Spinal cord (tissue), 10 donors: ENCODE data around the gene RAB4A. TPM values are rescaled to one million over a fixed set of nuclear protein-coding genes. Genes with fewer than 3 reads are reported as not detected.

Source experiments
- DNase-seq, 6 donors: peaks; one replicate each; pipeline versions ENCODE4 v3.0.0 to v3.0.0-alpha.2; 2013 to 2015; ENCODE audit warnings: low spot score in 6 of 6, low read depth in 4 of 6
- H3K27ac ChIP-seq: one replicate; pipeline ENCODE4 v1.5.1; 2013; ENCODE audit warnings: low read depth, low read length, control low read depth
- H3K27me3 ChIP-seq: one replicate; pipeline ENCODE4 v1.6.1; 2013; ENCODE audit warnings: low read length; ENCODE audit not compliant: control insufficient read depth, insufficient read depth
- H3K36me3 ChIP-seq: one replicate; pipeline ENCODE4 v1.6.1; 2013; ENCODE audit warnings: low read length; ENCODE audit not compliant: control insufficient read depth, insufficient read depth
- H3K4me1 ChIP-seq: one replicate; pipeline ENCODE4 v1.6.1; 2013; ENCODE audit warnings: low read length; ENCODE audit not compliant: control insufficient read depth, insufficient read depth
- H3K4me3 ChIP-seq: one replicate; pipeline ENCODE4 v1.5.1; 2013; ENCODE audit warnings: low read depth, low read length, control low read depth
- H3K9me3 ChIP-seq: one replicate; pipeline ENCODE4 v1.6.1; 2013; ENCODE audit warnings: low read length; ENCODE audit not compliant: control insufficient read depth, insufficient read depth
- WGBS: methylation state at CpG from one replicate; pipeline ENCODE4 v1.1.5; 2013; ENCODE audit warnings: missing lambda C conversion rate; ENCODE audit not compliant: insufficient coverage; 5-methylcytosine and 5-hydroxymethylcytosine counted together
- polyA plus RNA-seq, 2 donors: library from polyadenylated mRNA; unstranded; fragments of 120-200 nt; gene quantifications; one replicate each; pipeline ENCODE4 v1.2.1, GENCODE V29; 2013; ENCODE audit not compliant: insufficient read length in 2 of 2
- total RNA-seq, 2 donors: library from RNA; depleted of rRNA in 1 of 2; stranded (reverse); fragments of 120-200 nt in 1 of 2; fragments of >200 nt in 1 of 2; gene quantifications; one replicate each; pipeline versions ENCODE4 v1.2.3 to v1.2.4, GENCODE V29; 2013 to 2014
- donor health status: healthy.

The RAB4A gene
- total and polyA plus RNA-seq, 4 donors: 42.6 to 82.2 (median 58.5) TPM

GRCh38 chr1:229336345-229336744 is 65.4 kb downstream of the RAB4A start:
- no peak overlapping the region for H3K4me3 ChIP-seq
- DNase-seq: no peak
- H3K27me3 ChIP-seq: no peaks in the 10 kb centered on the region
- H3K4me1 ChIP-seq: peaks cover 8% of the 10 kb centered on the region
- H3K9me3 ChIP-seq: peaks cover 3% of the 10 kb centered on the region
- H3K36me3 ChIP-seq: peaks cover 7% of the 10 kb centered on the region
- WGBS: 78% methylated on average over 2 of the region's 3 CpGs
- H3K27ac ChIP-seq: no peak overlapping the region

GRCh38 chr1:229339086-229339485 is 68.2 kb downstream of the RAB4A start:
- Histone ChIP-seq H3K4me3 (no peak overlapping the region), H3K27me3 (no peaks in the 10 kb centered on the region), H3K9me3 (peaks cover 1% of the 10 kb centered on the region), H3K36me3 (peaks cover 7% of the 10 kb centered on the region), H3K27ac (no peak overlapping the region), H3K4me1 (peaks cover 22% of the 10 kb centered on the region)
- WGBS: 100% methylated on average over 1 of the region's 4 CpGs
- no peak for DNase-seq

GRCh38 chr1:229339520-229339919 is 68.6 kb downstream of the RAB4A start:
- H3K9me3 ChIP-seq: no peaks in the 10 kb centered on the region
- no peak overlapping the region for H3K27ac ChIP-seq
- no peak overlapping the region for H3K4me3 ChIP-seq
- WGBS: 56% methylated on average over 1 of the region's 3 CpGs
- peaks cover 7% of the 10 kb centered on the region for H3K36me3 ChIP-seq
- peaks cover 22% of the 10 kb centered on the region for H3K4me1 ChIP-seq
- no peak for DNase-seq
- H3K27me3 ChIP-seq: no peaks in the 10 kb centered on the region

- Histone ChIP-seq H3K27ac (no peak overlapping the region), H3K4me3 (peak overlapping the region; percentile 18), H3K36me3 (peaks cover 5% of the 10 kb centered on the region), H3K9me3 (no peaks in the 10 kb centered on the region), H3K27me3 (no peaks in the 10 kb centered on the region), H3K4me1 (peaks cover 22% of the 10 kb centered on the region)
- DNase-seq: peak in 5 of 6 donors; percentile 2 to 84 (median 29)
- WGBS: 72% methylated on average over 4 of the region's 6 CpGs
Observed at GRCh38 chr1:229340496-229340895, 69.6 kb downstream of the RAB4A start.

- peak; percentile 58 to 94 (median 79) for DNase-seq
- Histone ChIP-seq H3K4me1 (peaks cover 22% of the 10 kb centered on the region), H3K27ac (peak overlapping the region; percentile 81), H3K27me3 (no peaks in the 10 kb centered on the region), H3K36me3 (peaks cover 2% of the 10 kb centered on the region), H3K9me3 (no peaks in the 10 kb centered on the region), H3K4me3 (peak overlapping the region; percentile 64)
- under 1% methylated on average over 102 of the region's 103 CpGs for WGBS
Observed at GRCh38 chr1:229341774-229342655, 71.1 kb downstream of the RAB4A start.

GRCh38 chr1:229342656-229343569 is 72.0 kb downstream of the RAB4A start, which contains the start of gene CCSAP:
Gene CCSAP, minus strand, starts transcription at chr1:229343047. Its CDS starts 582 bp downstream, at chr1:229342465.
- H3K4me3 ChIP-seq: peak within 1 kb of the TSS; percentile 64
- peak; percentile 3 to 86 (median 38) for DNase-seq
- H3K4me1 ChIP-seq: peaks cover 22% of the 10 kb centered on the region
- H3K27me3 ChIP-seq: peaks cover 2% of the 10 kb centered on the region
- H3K9me3 ChIP-seq: no peaks in the 10 kb centered on the region
- under 1% methylated on average over 83 of the region's 83 CpGs for WGBS
- H3K27ac ChIP-seq: peak within 1 kb of the TSS; percentile 81
- peaks cover 2% of the 10 kb centered on the region for H3K36me3 ChIP-seq

GRCh38 chr1:229344139-229344538 is 73.2 kb downstream of the RAB4A start:
- Histone ChIP-seq H3K36me3 (peaks cover 2% of the 10 kb centered on the region), H3K4me1 (peaks cover 22% of the 10 kb centered on the region), H3K27me3 (peaks cover 2% of the 10 kb centered on the region), H3K9me3 (no peaks in the 10 kb centered on the region), H3K4me3 (no peak overlapping the region), H3K27ac (no peak overlapping the region)
- WGBS: 89% methylated on average over 13 of the region's 16 CpGs
- no peak for DNase-seq

- no peak for DNase-seq
- no peak overlapping the region for H3K27ac ChIP-seq
- WGBS: 73% methylated on average over 2 of the region's 8 CpGs
- H3K36me3 ChIP-seq: no peaks in the 10 kb centered on the region
- peaks cover 2% of the 10 kb centered on the region for H3K27me3 ChIP-seq
- no peaks in the 10 kb centered on the region for H3K9me3 ChIP-seq
- H3K4me1 ChIP-seq: peaks cover 19% of the 10 kb centered on the region
- H3K4me3 ChIP-seq: no peak overlapping the region
Observed at GRCh38 chr1:229344937-229345684, 74.2 kb downstream of the RAB4A start.

GRCh38 chr1:229347528-229347927 is 76.6 kb downstream of the RAB4A start:
- Histone ChIP-seq H3K9me3 (no peaks in the 10 kb centered on the region), H3K4me1 (peaks cover 9% of the 10 kb centered on the region), H3K4me3 (no peak overlapping the region), H3K27me3 (peaks cover 2% of the 10 kb centered on the region), H3K36me3 (no peaks in the 10 kb centered on the region), H3K27ac (no peak overlapping the region)
- 83% methylated on average over 2 of the region's 3 CpGs for WGBS
- no peak for DNase-seq
